Lung (tissue), 12 donors: ENCODE data around the gene PDCD5. TPM values are rescaled to one million over a fixed set of nuclear protein-coding genes. Genes with fewer than 3 reads are reported as not detected.
A peak's percentile ranks its signal among the peaks of the same experiment; 100 is the strongest.
"Not testable (repeated sequence)": the region's sequence is repeated elsewhere in the genome, so short reads cannot be mapped to it uniquely, and the experiment has no call there.

Experiments used
- ATAC-seq: fragments of 200-7000 bp; cut with Tn5 transposase; one replicate; pipeline ENCODE4 v1.9.1; 2020; ENCODE audit warnings: moderate number of reproducible peaks; ENCODE audit not compliant: insufficient read depth, low FRiP score
- DNase-seq, 3 donors: peaks; one replicate each; pipeline ENCODE4 v3.0.0-alpha.2; 2013 to 2017
- H3K27ac ChIP-seq, 2 donors: one replicate each; pipeline ENCODE4 v1.5.1; 2013; ENCODE audit warnings: mild to moderate bottlenecking in 2 of 2, moderate library complexity in 2 of 2, control low read depth in 1 of 2, inconsistent platforms in 1 of 2, low read depth in 1 of 2, low read length in 1 of 2
- H3K27me3 ChIP-seq, 3 donors: one replicate each; pipeline ENCODE4 v1.5.1; 2013; ENCODE audit warnings: low read length in 2 of 3; ENCODE audit not compliant: control insufficient read depth in 3 of 3, insufficient read depth in 3 of 3
- H3K36me3 ChIP-seq, 4 donors: one replicate each; pipeline ENCODE4 v1.5.1; 2013; ENCODE audit warnings: low read length in 4 of 4, mild to moderate bottlenecking in 1 of 4, moderate library complexity in 1 of 4; ENCODE audit not compliant: control insufficient read depth in 4 of 4, insufficient read depth in 4 of 4
- H3K4me1 ChIP-seq, 5 donors: one replicate each; pipeline ENCODE4 v1.5.1; 2013; ENCODE audit warnings: low read length in 5 of 5, mild to moderate bottlenecking in 2 of 5, moderate library complexity in 1 of 5; ENCODE audit not compliant: control insufficient read depth in 5 of 5, insufficient read depth in 5 of 5
- H3K4me3 ChIP-seq: one replicate; pipeline ENCODE4 v1.5.1; 2013; ENCODE audit warnings: mild to moderate bottlenecking, control low read depth, moderate library complexity
- H3K9ac ChIP-seq, 2 donors: one replicate each; pipeline ENCODE4 v1.5.1; 2013; ENCODE audit warnings: low read length in 2 of 2, control low read depth in 1 of 2; ENCODE audit not compliant: insufficient read depth in 1 of 2
- H3K9me3 ChIP-seq, 4 donors: one replicate each; pipeline ENCODE4 v1.5.1; 2013; ENCODE audit warnings: low read length in 3 of 4, mild to moderate bottlenecking in 1 of 4, moderate library complexity in 1 of 4; ENCODE audit not compliant: control insufficient read depth in 4 of 4, insufficient read depth in 3 of 4
- WGBS, 2 donors: extraction: QIAGEN DNeasy Blood & Tissue Kit; methylation state at CpG; one replicate each; pipeline ENCODE4 v1.1.7; 2013; 5-methylcytosine and 5-hydroxymethylcytosine counted together
- polyA plus RNA-seq, 2 donors: library from polyadenylated mRNA; stranded (reverse); fragments of 200-250 nt; gene quantifications; one replicate each; pipeline ENCODE4 v1.2.1, GENCODE V29; 2013
- total RNA-seq, 2 donors: library from RNA; depleted of rRNA in 1 of 2; stranded (reverse); fragments of >200 nt in 1 of 2; gene quantifications; one replicate each; pipeline ENCODE4 v1.2.1, GENCODE V29; 2014 to 2021
- TF ChIP-seq, protein P1 (sequence below): IDR thresholded peaks from 2 replicates; pipeline ENCODE4 v1.5.1; 2012; ENCODE audit warnings: mild to moderate bottlenecking; ENCODE audit errors: control extremely low read depth, extremely low read depth
- donor health status: control.
- donor health status: control.
- donor health status: Bipolar disorder and iron deficiency.
- donor health status: healthy.
- donor health status: DM: yes; HTN: yes; CAD: no.

Gene PDCD5
- total and polyA plus RNA-seq, 4 donors = 38.6 to 147 (median 87.0) TPM

DNA sequence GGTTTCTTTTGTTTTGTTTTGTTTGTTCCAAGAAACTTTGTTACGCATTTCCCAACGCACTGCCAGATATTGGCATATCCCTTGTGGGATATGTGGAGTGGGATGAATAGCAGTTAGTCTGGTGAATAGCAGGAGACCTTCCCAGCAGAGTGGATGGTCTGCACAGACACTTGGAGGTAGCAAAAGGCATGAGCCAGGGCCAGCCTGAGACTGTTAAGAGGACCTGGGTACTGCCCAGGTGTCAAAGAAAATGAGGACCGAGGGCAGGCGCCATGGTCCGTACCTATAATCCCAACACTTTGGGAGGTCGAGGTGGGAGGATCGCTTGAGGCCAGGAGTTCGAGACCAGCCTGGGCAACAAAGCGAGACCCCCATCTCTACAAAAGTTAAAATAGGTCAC lies 13.5 kb upstream of the PDCD5 start:
- Histone ChIP-seq H3K27me3 (no peaks in the 10 kb centered on the region), H3K36me3 (no peaks in the 10 kb centered on the region), H3K9ac (no peak overlapping the region), H3K27ac (no peak overlapping the region), H3K4me3 (no peak overlapping the region), H3K9me3 (peaks cover 0 to 1% (median 0%) of the 10 kb centered on the region in 4 donors), H3K4me1 (no peaks in the 10 kb centered on the region)
- TF ChIP-seq, protein P1, sequence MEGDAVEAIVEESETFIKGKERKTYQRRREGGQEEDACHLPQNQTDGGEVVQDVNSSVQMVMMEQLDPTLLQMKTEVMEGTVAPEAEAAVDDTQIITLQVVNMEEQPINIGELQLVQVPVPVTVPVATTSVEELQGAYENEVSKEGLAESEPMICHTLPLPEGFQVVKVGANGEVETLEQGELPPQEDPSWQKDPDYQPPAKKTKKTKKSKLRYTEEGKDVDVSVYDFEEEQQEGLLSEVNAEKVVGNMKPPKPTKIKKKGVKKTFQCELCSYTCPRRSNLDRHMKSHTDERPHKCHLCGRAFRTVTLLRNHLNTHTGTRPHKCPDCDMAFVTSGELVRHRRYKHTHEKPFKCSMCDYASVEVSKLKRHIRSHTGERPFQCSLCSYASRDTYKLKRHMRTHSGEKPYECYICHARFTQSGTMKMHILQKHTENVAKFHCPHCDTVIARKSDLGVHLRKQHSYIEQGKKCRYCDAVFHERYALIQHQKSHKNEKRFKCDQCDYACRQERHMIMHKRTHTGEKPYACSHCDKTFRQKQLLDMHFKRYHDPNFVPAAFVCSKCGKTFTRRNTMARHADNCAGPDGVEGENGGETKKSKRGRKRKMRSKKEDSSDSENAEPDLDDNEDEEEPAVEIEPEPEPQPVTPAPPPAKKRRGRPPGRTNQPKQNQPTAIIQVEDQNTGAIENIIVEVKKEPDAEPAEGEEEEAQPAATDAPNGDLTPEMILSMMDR = no peak
- WGBS, 2 donors = 89 to 96% methylated on average over 9 of the region's 9 CpGs
- DNase-seq = no peak
- ATAC-seq = no peak

GRCh38 chr19:32570081-32570785 lies 10.8 kb upstream of the PDCD5 start:
- H3K27ac ChIP-seq = no peak overlapping the region
- no peaks in the 10 kb centered on the region for H3K4me1 ChIP-seq
- TF ChIP-seq, protein P1 = peak; percentile 41
- H3K36me3 ChIP-seq = no peaks in the 10 kb centered on the region
- no peak overlapping the region for H3K9ac ChIP-seq
- peak; percentile 70 to 77 (median 73) for DNase-seq
- no peaks in the 10 kb centered on the region for H3K27me3 ChIP-seq
- peaks cover 0 to 1% (median 0%) of the 10 kb centered on the region in 4 donors for H3K9me3 ChIP-seq
- ATAC-seq = peak; percentile 62
- WGBS, 2 donors = 33 to 38% methylated on average over 15 of the region's 15 CpGs
- H3K4me3 ChIP-seq = no peak overlapping the region

- not testable (repeated sequence) for ATAC-seq, H3K9me3 ChIP-seq, H3K27ac ChIP-seq, H3K27me3 ChIP-seq, H3K4me1 ChIP-seq, DNase-seq, H3K9ac ChIP-seq, H3K4me3 ChIP-seq, H3K36me3 ChIP-seq
- 67 to 90% methylated on average over 21 to 30 of the region's 36 CpGs for WGBS, 2 donors
These were observed 9.4 kb upstream of the PDCD5 start for GRCh38 chr19:32571471-32572075.

GRCh38 chr19:32572700-32573491 lies 8.1 kb upstream of the PDCD5 start:
- H3K27me3 ChIP-seq, H3K4me3 ChIP-seq, H3K27ac ChIP-seq, DNase-seq, H3K36me3 ChIP-seq, ATAC-seq, H3K9ac ChIP-seq, H3K9me3 ChIP-seq, H3K4me1 ChIP-seq: not testable (repeated sequence)
- 75 to 77% methylated on average over 19 to 21 of the region's 21 CpGs for WGBS, 2 donors
